Caco-2 (cell line): Measurements from ENCODE around the gene TUBD1. TPM values are rescaled to one million over a fixed set of nuclear protein-coding genes. Genes with fewer than 3 reads are reported as not detected.
A peak's percentile ranks its signal among the peaks of the same experiment; 100 is the strongest.

ENCODE experiments used
- BruUV-seq: library from RNA; stranded (reverse); fragments of 400-500 nt; replicated peaks from 2 replicates; lab custom pipeline; 2021; lab: Mats Ljungman, UMichigan
- CTCF ChIA-PET: fragments of 300-600 bp; sonication (Branson Sonifier 250); formaldehyde crosslinking; loops from one replicate; lab custom pipeline; 2022; ENCODE audit warnings: antibody characterized with exemption; lab: Charles Lee
- POLR2A ChIA-PET: fragments of 300-600 bp; sonication (Branson Sonifier 250); formaldehyde crosslinking; loops from one replicate; lab custom pipeline; 2022; ENCODE audit warnings: antibody characterized with exemption; lab: Charles Lee
- DNase-seq, 2 experiments: peaks; one replicate each; pipeline versions ENCODE4 v3.0.0 to v3.0.0-alpha.2; 2020 to 2022
- H3K27me3 ChIP-seq: replicated peaks from 2 replicates; pipeline ENCODE4 v1.6.0; 2011; ENCODE audit warnings: low read length; ENCODE audit not compliant: control insufficient read depth, insufficient read depth
- H3K36me3 ChIP-seq: 2 replicates; pipeline ENCODE4 v1.5.1; 2011; ENCODE audit warnings: low read length; ENCODE audit not compliant: control insufficient read depth, insufficient read depth
- H3K4me1 ChIP-seq: fragments of 250-450 bp; sonication (Bioruptor Pico); 2 replicates; pipeline ENCODE4 v1.5.1; 2020; ENCODE audit warnings: mild to moderate bottlenecking
- H3K4me3 ChIP-seq: 2 replicates; pipeline ENCODE4 v1.5.1; 2011; ENCODE audit warnings: low read depth, mild to moderate bottlenecking, control low read depth, low read length
- H3K9me3 ChIP-seq: fragments of 250-450 bp; sonication (Bioruptor Pico); 2 replicates; pipeline ENCODE4 v1.5.1; 2020; ENCODE audit warnings: mild to moderate bottlenecking, moderate library complexity
- H3K27ac Mint-ChIP-seq: one replicate; pipeline ENCODE4 v1.8.0; 2022; ENCODE audit warnings: mixed read lengths; ENCODE audit not compliant: unreplicated experiment
- H3K27me3 Mint-ChIP-seq: one replicate; pipeline ENCODE4 v1.8.0; 2022; ENCODE audit warnings: mixed read lengths; ENCODE audit not compliant: insufficient read depth, unreplicated experiment
- H3K36me3 Mint-ChIP-seq: one replicate; pipeline ENCODE4 v1.8.0; 2022; ENCODE audit warnings: mild to moderate bottlenecking, mixed read lengths; ENCODE audit not compliant: insufficient read depth, unreplicated experiment
- H3K4me1 Mint-ChIP-seq: one replicate; pipeline ENCODE4 v1.8.0; 2022; ENCODE audit warnings: low read depth, mixed read lengths; ENCODE audit not compliant: unreplicated experiment
- H3K4me3 Mint-ChIP-seq: one replicate; pipeline ENCODE4 v1.8.0; 2022; ENCODE audit warnings: mild to moderate bottlenecking, moderate library complexity, mixed read lengths; ENCODE audit not compliant: unreplicated experiment
- H3K9me3 Mint-ChIP-seq: one replicate; pipeline ENCODE4 v1.8.0; 2022; ENCODE audit warnings: mixed read lengths; ENCODE audit not compliant: unreplicated experiment
- CTCF ChIP-seq, 2 experiments: fragments of 200-600 bp in 1 of 2; IDR thresholded peaks; 1 replicate in 1 of 2; 2 replicates in 1 of 2; pipeline versions ENCODE4 v1.5.1 to v1.8.0; 2011 to 2022; ENCODE audit warnings: antibody characterized with exemption in 1 of 2, control low read depth in 1 of 2, inconsistent platforms in 1 of 2, low read depth in 1 of 2, low read length in 1 of 2, mild to moderate bottlenecking in 1 of 2, moderate library complexity in 1 of 2; ENCODE audit not compliant: insufficient read depth in 1 of 2, severe bottlenecking in 1 of 2, unreplicated experiment in 1 of 2
- intact Hi-C: fragments of 100-400 bp; cut with micrococcal nuclease; formaldehyde crosslinking; loops from one replicate; pipeline ENCODE4 v1.10.0; 2022; ENCODE audit not compliant: unreplicated experiment
- total RNA-seq: library from RNA; stranded (reverse); gene quantifications from 2 replicates; pipeline ENCODE4 v1.2.3, GENCODE V29; 2022

The TUBD1 gene
- total RNA-seq, 1 experiment from 2014 or later = 23.6 TPM

GRCh38 chr17:59832883-59833379 is 59.8 kb downstream of the TUBD1 start:
- peaks cover 51% of the 10 kb centered on the region for H3K36me3 Mint-ChIP-seq
- no peaks in the 10 kb centered on the region for H3K9me3 ChIP-seq
- no peak for TF ChIP-seq CTCF (IDR thresholded peaks at IDR 0.05; ENCODE audit: insufficient read depth in 1 of 2, low read depth in 1 of 2, low read length in 1 of 2, severe bottlenecking in 1 of 2, unreplicated experiment in 1 of 2)
- H3K27me3 ChIP-seq = no peaks in the 10 kb centered on the region
- POLR2A ChIA-PET = interaction anchor here (0.6 to 1.3 kb wide), 5 partner anchors 11 to 91 kb away, joined by 3 to 6 read pairs (median 4); no protein-coding TSS in a partner anchor
- intact Hi-C loops = loop anchor here (1.0 kb wide), 1 partner anchor 47 kb away; no protein-coding TSS in a partner anchor
- peak overlapping the region; percentile 78 for H3K27ac Mint-ChIP-seq
- peak overlapping the region; percentile 25 for H3K4me3 Mint-ChIP-seq
- H3K4me1 ChIP-seq = peaks cover 64% of the 10 kb centered on the region
- no peaks in the 10 kb centered on the region for H3K36me3 ChIP-seq
- no peak overlapping the region for H3K4me3 ChIP-seq
- no peaks in the 10 kb centered on the region for H3K9me3 Mint-ChIP-seq
- DNase-seq = peak; percentile 78 to 83
- CTCF ChIA-PET = interaction anchor here (0.7 to 1.3 kb wide), 3 partner anchors 26 to 80 kb away, joined by 3 to 5 read pairs (median 4); no protein-coding TSS in a partner anchor
- peaks cover 2% of the 10 kb centered on the region for H3K27me3 Mint-ChIP-seq
- no TSS peak for BruUV-seq
- peaks cover 36% of the 10 kb centered on the region for H3K4me1 Mint-ChIP-seq

- intact Hi-C loops = no loop called here
- Mint-ChIP-seq H3K9me3 (no peaks in the 10 kb centered on the region), H3K27me3 (no peaks in the 10 kb centered on the region), H3K36me3 (peaks cover 44% of the 10 kb centered on the region), H3K4me1 (peaks cover 32% of the 10 kb centered on the region), H3K4me3 (no peak overlapping the region), H3K27ac (peak overlapping the region; percentile 68)
- no TSS peak for BruUV-seq
- ChIA-PET CTCF (no interaction called here), POLR2A (no interaction called here)
- TF ChIP-seq CTCF (IDR thresholded peaks at IDR 0.05; ENCODE audit: insufficient read depth in 1 of 2, low read depth in 1 of 2, low read length in 1 of 2, severe bottlenecking in 1 of 2, unreplicated experiment in 1 of 2) = no peak
- Histone ChIP-seq H3K4me3 (no peak overlapping the region), H3K27me3 (no peaks in the 10 kb centered on the region), H3K9me3 (no peaks in the 10 kb centered on the region), H3K4me1 (peaks cover 74% of the 10 kb centered on the region), H3K36me3 (no peaks in the 10 kb centered on the region)
- DNase-seq = no peak
These were observed 61.8 kb downstream of the TUBD1 start for GRCh38 chr17:59830846-59831486.

GRCh38 chr17:59830007-59830630 is 62.6 kb downstream of the TUBD1 start:
- POLR2A ChIA-PET = interaction anchor here (1.8 kb wide), 1 partner anchor 44 kb away, joined by 10 read pairs; no protein-coding TSS in a partner anchor
- DNase-seq = no peak
- no peaks in the 10 kb centered on the region for H3K27me3 ChIP-seq
- no peaks in the 10 kb centered on the region for H3K27me3 Mint-ChIP-seq
- H3K4me3 Mint-ChIP-seq = no peak overlapping the region
- H3K36me3 Mint-ChIP-seq = peaks cover 47% of the 10 kb centered on the region
- H3K4me3 ChIP-seq = no peak overlapping the region
- H3K9me3 Mint-ChIP-seq = no peaks in the 10 kb centered on the region
- H3K4me1 ChIP-seq = peaks cover 74% of the 10 kb centered on the region
- no TSS peak for BruUV-seq
- H3K9me3 ChIP-seq = no peaks in the 10 kb centered on the region
- H3K27ac Mint-ChIP-seq = peak overlapping the region; percentile 82
- TF ChIP-seq CTCF (IDR thresholded peaks at IDR 0.05; ENCODE audit: insufficient read depth in 1 of 2, low read depth in 1 of 2, low read length in 1 of 2, severe bottlenecking in 1 of 2, unreplicated experiment in 1 of 2) = no peak
- CTCF ChIA-PET = interaction anchor here (1.2 kb wide), 1 partner anchor 43 kb away, joined by 5 read pairs; no protein-coding TSS in a partner anchor
- H3K36me3 ChIP-seq = no peaks in the 10 kb centered on the region
- peaks cover 36% of the 10 kb centered on the region for H3K4me1 Mint-ChIP-seq
- intact Hi-C loops = no loop called here
